ENCODE data around the gene ZNF714.
"Not testable (repeated sequence)": the region's sequence is repeated elsewhere in the genome, so short reads cannot be mapped to it uniquely, and the experiment has no call there.

ZNF714 gene

GRCh38 chr19:21138130-21138529 lies 56.1 kb downstream of the ZNF714 start:
- Histone ChIP-seq H3K36me3 (ENCODE audit: insufficient read depth, low read length) (peaks cover under 1% of the 10 kb centered on the region), H3K27ac (no peak overlapping the region), H3K4me3 (no peak overlapping the region), H3K9me3 (ENCODE audit: low read depth, low read length) (no peaks in the 10 kb centered on the region; the same call in none of the 2 replicates), H3K9ac (ENCODE audit: insufficient read length) (no peak overlapping the region)
- no peak for DNase-seq (ENCODE audit: low read depth, low spot score)
- no peak for TF ChIP-seq EZH2 (IDR thresholded peaks at IDR 0.05)
- TF ChIP-seq POLR2AphosphoS5 (IDR thresholded peaks at IDR 0.05; ENCODE audit: borderline replicate concordance, low read depth, low read length) = no peak
- TF ChIP-seq FOXP2 (optimal IDR thresholded peaks at IDR 0.05; ENCODE audit: control extremely low read depth, extremely low read length, insufficient read depth) = no peak

DNA sequence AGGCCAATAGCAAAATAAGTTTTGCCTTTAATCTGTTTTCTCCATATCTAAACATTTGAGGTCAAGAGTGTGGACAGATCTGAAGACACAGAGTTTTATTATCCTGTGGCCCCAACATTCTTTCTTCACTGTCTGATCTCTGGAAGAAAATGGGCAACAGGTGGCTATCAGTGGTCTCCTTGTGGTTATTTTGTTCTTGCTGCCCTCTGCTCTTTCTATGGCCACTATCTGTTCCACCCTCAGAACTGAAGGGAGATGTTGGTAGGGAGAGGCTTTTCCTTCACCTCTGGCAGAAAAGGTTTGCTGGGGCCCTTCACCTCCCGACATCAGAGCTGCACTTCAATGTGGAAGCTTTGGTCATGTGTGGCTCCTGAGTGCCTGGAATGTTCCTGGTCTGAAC lies 59.0 kb downstream of the ZNF714 start:
- H3K9me3 ChIP-seq (ENCODE audit: low read depth, low read length); DNase-seq (ENCODE audit: low read depth, low spot score); H3K4me3 ChIP-seq; H3K27ac ChIP-seq; H3K9ac ChIP-seq (ENCODE audit: insufficient read length): not testable (repeated sequence)
- peaks cover 29% of the 10 kb centered on the region for H3K36me3 ChIP-seq (ENCODE audit: insufficient read depth, low read length)

DNA sequence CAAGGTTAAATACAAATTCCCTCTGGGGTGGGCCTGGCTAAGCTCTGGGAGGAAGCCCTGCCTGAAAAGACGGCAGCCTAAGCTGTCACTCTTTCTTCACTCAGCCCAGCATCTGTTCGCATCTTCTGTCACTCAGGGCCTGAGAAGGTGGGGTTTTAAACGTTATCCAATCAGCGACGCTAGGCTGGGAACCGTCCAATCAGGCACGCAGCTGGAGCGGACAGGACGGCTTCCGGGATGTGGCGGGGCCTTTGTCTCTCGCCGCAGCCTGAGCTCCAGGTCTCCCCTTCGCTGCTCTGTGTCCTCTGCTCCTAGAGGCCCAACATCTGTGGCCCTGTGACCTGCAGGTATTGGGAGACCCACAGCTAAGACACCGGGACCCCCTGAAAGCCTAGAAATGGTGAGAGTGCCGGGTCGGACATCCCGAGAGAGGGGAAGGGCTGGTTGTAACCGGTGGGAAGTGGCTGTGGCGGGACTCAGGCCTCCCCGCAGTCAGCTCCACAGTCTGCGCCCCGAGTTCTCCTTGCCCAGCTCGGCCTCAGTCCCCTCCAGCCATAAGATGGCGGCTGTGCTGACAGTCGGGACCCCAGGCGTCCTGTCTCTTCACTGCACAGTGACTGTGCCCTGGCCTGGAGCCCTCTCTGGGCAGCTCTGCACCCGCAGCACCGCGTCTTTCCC lies 59.9 kb downstream of the ZNF714 start, which contains the start of gene ZNF431:
TSS of gene ZNF431 (plus strand) at position 254 of the 678 bp plus-strand sequence. CDS start at position 398, 144 bp downstream.
- peak; percentile 48 for DNase-seq (ENCODE audit: low read depth, low spot score)
- Histone ChIP-seq H3K4me3 (peak within 1 kb of the TSS; percentile 75), H3K27ac (no peak within 1 kb of the TSS), H3K9ac (ENCODE audit: insufficient read length) (peak within 1 kb of the TSS; percentile 68), H3K36me3 (ENCODE audit: insufficient read depth, low read length) (peaks cover 38% of the 10 kb centered on the region), H3K9me3 (ENCODE audit: low read depth, low read length) (peaks cover 4% of the 10 kb centered on the region)
- TF ChIP-seq POLR2AphosphoS5 (IDR thresholded peaks at IDR 0.05; ENCODE audit: borderline replicate concordance, low read depth, low read length) = peak; percentile 81
- no peak for TF ChIP-seq EZH2 (IDR thresholded peaks at IDR 0.05)
- no peak for TF ChIP-seq FOXP2 (optimal IDR thresholded peaks at IDR 0.05; ENCODE audit: control extremely low read depth, extremely low read length, insufficient read depth)

DNA sequence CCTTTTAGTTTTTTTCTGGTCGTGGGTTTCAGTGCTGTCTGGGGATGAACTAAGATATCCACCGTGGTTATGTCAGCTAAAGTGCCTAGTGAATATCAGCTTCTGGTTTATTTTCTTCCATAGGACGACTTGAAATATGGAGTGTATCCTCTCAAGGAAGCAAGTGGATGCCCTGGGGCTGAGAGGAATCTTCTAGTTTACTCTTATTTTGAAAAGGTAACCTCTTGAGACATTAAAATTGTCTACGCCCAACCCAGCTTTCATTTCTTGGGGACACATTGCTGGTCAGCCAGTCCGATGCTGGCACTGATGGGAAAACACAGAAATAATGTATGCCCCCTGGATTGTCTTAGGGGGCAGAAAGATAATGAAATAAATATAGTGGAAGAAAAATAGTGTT lies 61.4 kb downstream of the ZNF714 start:
- H3K9ac ChIP-seq (ENCODE audit: insufficient read length) = no peak overlapping the region
- H3K27ac ChIP-seq = no peak overlapping the region
- H3K4me3 ChIP-seq = no peak overlapping the region
- peaks cover 7% of the 10 kb centered on the region for H3K9me3 ChIP-seq (ENCODE audit: low read depth, low read length)
- TF ChIP-seq FOXP2 (optimal IDR thresholded peaks at IDR 0.05; ENCODE audit: control extremely low read depth, extremely low read length, insufficient read depth) (no peak), POLR2AphosphoS5 (IDR thresholded peaks at IDR 0.05; ENCODE audit: borderline replicate concordance, low read depth, low read length) (no peak), EZH2 (IDR thresholded peaks at IDR 0.05) (no peak)
- peaks cover 53% of the 10 kb centered on the region for H3K36me3 ChIP-seq (ENCODE audit: insufficient read depth, low read length)
- no peak for DNase-seq (ENCODE audit: low read depth, low spot score)

GRCh38 chr19:21143854-21144253 lies 61.9 kb downstream of the ZNF714 start:
- Histone ChIP-seq H3K9me3 (ENCODE audit: low read depth, low read length) (peaks cover 12% of the 10 kb centered on the region), H3K9ac (ENCODE audit: insufficient read length) (no peak overlapping the region), H3K4me3 (no peak overlapping the region), H3K36me3 (ENCODE audit: insufficient read depth, low read length) (peaks cover 58% of the 10 kb centered on the region), H3K27ac (no peak overlapping the region)
- no peak for TF ChIP-seq FOXP2 (optimal IDR thresholded peaks at IDR 0.05; ENCODE audit: control extremely low read depth, extremely low read length, insufficient read depth)
- no peak for TF ChIP-seq POLR2AphosphoS5 (IDR thresholded peaks at IDR 0.05; ENCODE audit: borderline replicate concordance, low read depth, low read length)
- no peak for TF ChIP-seq EZH2 (IDR thresholded peaks at IDR 0.05)
- no peak for DNase-seq (ENCODE audit: low read depth, low spot score)

- Histone ChIP-seq H3K4me3 (no peak overlapping the region), H3K36me3 (ENCODE audit: insufficient read depth, low read length) (peaks cover 95% of the 10 kb centered on the region), H3K9ac (ENCODE audit: insufficient read length) (no peak overlapping the region), H3K9me3 (ENCODE audit: low read depth, low read length) (peaks cover 16% of the 10 kb centered on the region), H3K27ac (no peak overlapping the region)
- no peak for DNase-seq (ENCODE audit: low read depth, low spot score)
- no peak for TF ChIP-seq POLR2AphosphoS5 (IDR thresholded peaks at IDR 0.05; ENCODE audit: borderline replicate concordance, low read depth, low read length)
- TF ChIP-seq EZH2 (IDR thresholded peaks at IDR 0.05) = no peak
- no peak for TF ChIP-seq FOXP2 (optimal IDR thresholded peaks at IDR 0.05; ENCODE audit: control extremely low read depth, extremely low read length, insufficient read depth)
These were observed 65.5 kb downstream of the ZNF714 start for GRCh38 chr19:21147540-21147939.

GRCh38 chr19:21148681-21149080 lies 66.7 kb downstream of the ZNF714 start:
- no peak overlapping the region for H3K4me3 ChIP-seq
- no peak overlapping the region for H3K27ac ChIP-seq
- peaks cover 99% of the 10 kb centered on the region for H3K36me3 ChIP-seq (ENCODE audit: insufficient read depth, low read length)
- no peak overlapping the region for H3K9ac ChIP-seq (ENCODE audit: insufficient read length)
- DNase-seq (ENCODE audit: low read depth, low spot score) = no peak
- peaks cover 14% of the 10 kb centered on the region for H3K9me3 ChIP-seq (ENCODE audit: low read depth, low read length)
- TF ChIP-seq FOXP2 (optimal IDR thresholded peaks at IDR 0.05; ENCODE audit: control extremely low read depth, extremely low read length, insufficient read depth) (no peak), EZH2 (IDR thresholded peaks at IDR 0.05) (no peak), POLR2AphosphoS5 (IDR thresholded peaks at IDR 0.05; ENCODE audit: borderline replicate concordance, low read depth, low read length) (no peak)

GRCh38 chr19:21149877-21150276 lies 67.9 kb downstream of the ZNF714 start:
- H3K4me3 ChIP-seq = no peak overlapping the region
- H3K9me3 ChIP-seq (ENCODE audit: low read depth, low read length) = peaks cover 12% of the 10 kb centered on the region
- no peak overlapping the region for H3K27ac ChIP-seq
- peaks cover 87% of the 10 kb centered on the region for H3K36me3 ChIP-seq (ENCODE audit: insufficient read depth, low read length)
- no peak overlapping the region for H3K9ac ChIP-seq (ENCODE audit: insufficient read length)
- TF ChIP-seq EZH2 (IDR thresholded peaks at IDR 0.05) (no peak), FOXP2 (optimal IDR thresholded peaks at IDR 0.05; ENCODE audit: control extremely low read depth, extremely low read length, insufficient read depth) (no peak), POLR2AphosphoS5 (IDR thresholded peaks at IDR 0.05; ENCODE audit: borderline replicate concordance, low read depth, low read length) (no peak)
- no peak for DNase-seq (ENCODE audit: low read depth, low spot score)

- no peak for TF ChIP-seq POLR2AphosphoS5 (IDR thresholded peaks at IDR 0.05; ENCODE audit: borderline replicate concordance, low read depth, low read length)
- no peak for TF ChIP-seq EZH2 (IDR thresholded peaks at IDR 0.05)
- TF ChIP-seq FOXP2 (optimal IDR thresholded peaks at IDR 0.05; ENCODE audit: control extremely low read depth, extremely low read length, insufficient read depth) = no peak
- H3K9ac ChIP-seq (ENCODE audit: insufficient read length) = no peak overlapping the region
- H3K4me3 ChIP-seq = no peak overlapping the region
- peaks cover 81% of the 10 kb centered on the region for H3K36me3 ChIP-seq (ENCODE audit: insufficient read depth, low read length)
- DNase-seq (ENCODE audit: low read depth, low spot score) = no peak
- H3K27ac ChIP-seq = no peak overlapping the region
- peaks cover 12% of the 10 kb centered on the region for H3K9me3 ChIP-seq (ENCODE audit: low read depth, low read length)
These were observed 69.5 kb downstream of the ZNF714 start for GRCh38 chr19:21151460-21151859.

All from SK-N-MC (cell line).